NCI-H1930 (cell line): ENCODE results near the gene OR1D5.
"Not testable (repeated sequence)": the region's sequence is repeated elsewhere in the genome, so short reads cannot be mapped to it uniquely, and the experiment has no call there.

ENCODE experiments used
- DNase-seq, 2 experiments: peaks; one replicate each; lab custom pipeline; 2025; lab: John Stamatoyannopoulos, UW

OR1D5 gene

DNA sequence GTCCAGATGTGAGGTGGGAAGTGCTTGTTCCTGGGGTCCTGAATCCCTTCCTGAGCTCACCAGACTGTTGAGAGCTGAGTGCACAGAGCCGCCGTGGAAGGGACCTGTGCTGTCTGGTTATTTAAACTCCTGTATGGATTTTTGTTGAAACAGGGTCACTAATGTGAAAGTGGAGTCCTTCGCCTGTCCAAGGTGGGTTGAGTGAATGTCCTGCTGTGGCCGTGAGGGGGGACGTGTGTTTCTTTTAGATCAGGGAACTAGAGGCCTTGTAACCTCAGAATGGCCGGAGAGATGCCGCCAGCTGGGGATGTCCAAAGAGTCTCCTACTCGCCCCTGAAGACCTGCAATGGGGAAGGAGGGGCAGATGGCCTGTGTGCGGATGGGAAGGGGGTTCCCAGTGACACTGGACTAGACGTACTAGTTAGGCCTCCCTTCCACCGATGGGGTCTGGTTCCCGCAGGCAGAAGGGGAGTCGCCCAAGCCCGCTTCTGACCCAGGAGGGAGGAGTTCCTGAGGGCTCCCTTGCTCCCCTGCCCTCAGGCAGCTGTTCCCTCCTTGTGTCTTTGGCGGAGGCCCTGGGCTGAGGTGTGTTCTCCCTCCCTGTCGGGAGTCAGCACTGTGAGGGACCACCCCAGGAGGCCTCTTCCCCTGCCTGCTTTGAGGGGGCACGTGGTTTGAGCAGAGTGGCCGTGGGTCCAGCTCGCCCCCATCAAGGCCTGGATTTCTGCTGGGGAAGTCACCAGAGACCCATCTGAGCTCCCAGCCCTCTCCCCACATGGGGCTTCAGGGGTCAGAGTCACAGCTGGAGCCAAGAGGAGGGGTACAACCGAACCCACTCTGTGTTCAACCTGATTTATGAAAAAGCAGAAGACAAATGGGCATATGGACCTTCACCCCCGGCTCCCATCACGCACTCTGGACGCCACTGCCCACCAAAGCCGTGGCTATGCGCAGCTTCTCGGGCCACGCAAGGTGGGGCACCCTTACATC, 30.9 kb downstream of the OR1D5 start:
- no peak for DNase-seq

DNA sequence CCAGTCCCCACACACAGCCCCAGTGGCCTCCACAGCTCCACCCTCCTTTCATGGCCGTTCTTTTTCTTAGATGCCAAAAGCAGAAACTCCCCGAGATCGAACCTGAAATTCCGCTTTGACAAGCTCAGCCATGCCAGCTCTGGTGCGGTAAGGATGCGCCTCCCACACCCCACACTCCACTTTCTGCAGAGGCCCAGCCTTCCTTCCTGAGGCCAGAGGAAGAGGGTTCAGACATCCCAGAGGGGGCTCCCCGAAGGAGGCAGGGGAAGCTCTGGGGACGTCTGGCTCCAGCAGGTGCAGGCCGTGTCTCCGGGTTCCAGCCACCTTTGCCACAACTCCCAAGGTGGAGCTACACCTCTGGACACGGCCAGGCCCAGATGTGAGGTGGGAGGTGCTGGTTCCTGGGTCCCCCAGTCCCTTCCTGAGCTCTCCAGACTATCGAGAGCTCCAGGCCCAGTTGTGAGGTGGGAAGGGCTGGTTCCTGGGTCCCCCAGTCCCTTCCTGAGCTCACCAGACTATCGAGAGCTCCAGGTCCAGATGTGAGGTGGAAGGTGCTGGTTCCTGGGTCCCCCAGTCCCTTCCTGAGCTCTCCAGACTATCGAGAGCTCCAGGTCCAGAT, 32.4 kb downstream of the OR1D5 start:
- DNase-seq: not testable (repeated sequence)

DNA sequence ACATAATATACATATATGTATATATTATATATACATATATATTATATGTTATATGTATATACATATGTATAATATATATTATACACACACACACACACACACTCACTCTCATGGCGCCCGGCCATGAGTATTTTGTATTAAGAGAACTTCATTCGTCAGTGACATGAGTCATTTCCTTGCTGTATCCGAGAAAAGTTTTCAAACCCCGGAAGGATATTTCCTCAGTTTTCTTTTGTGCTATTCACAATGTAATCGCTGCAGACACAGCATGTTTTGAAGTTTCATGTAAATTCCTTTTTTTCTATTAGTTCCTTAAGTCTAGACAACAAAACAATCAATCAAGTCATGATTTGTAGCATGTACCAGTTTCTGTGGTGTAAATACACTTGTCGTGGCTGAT, 33.3 kb downstream of the OR1D5 start:
- DNase-seq: no peak

DNA sequence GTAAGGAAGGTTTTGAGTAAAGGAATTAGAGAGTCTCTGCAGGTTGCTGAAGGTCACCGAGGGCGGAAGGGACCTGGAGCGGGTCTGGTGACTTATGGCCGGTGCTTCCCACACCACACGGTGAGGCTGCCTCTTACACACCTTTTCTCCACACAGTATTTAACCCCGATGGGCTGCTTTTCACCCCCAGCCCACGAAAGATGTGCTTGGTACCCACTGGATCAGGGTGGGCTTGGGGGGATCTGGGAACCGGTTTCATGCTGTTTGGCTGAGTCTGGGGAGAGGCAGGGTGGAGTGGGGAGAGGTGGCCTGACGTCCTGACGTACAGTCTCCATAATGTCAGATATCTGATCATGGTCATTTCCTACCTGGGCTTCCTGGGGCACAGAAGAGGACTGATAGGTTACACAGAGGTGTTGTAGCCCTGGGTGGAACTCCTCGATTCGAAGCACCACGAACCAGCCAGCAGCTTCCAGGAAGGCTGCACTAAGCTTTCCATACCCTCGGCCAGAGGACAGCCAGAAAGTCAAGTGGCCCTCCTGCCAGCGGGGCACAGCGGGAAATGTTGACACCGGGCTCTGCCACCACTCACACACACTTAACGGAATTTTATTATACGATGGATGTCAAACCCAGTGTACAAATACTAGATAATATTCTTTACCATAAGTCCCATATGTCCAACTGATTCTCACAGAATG, 34.0 kb downstream of the OR1D5 start:
- no peak for DNase-seq

DNA sequence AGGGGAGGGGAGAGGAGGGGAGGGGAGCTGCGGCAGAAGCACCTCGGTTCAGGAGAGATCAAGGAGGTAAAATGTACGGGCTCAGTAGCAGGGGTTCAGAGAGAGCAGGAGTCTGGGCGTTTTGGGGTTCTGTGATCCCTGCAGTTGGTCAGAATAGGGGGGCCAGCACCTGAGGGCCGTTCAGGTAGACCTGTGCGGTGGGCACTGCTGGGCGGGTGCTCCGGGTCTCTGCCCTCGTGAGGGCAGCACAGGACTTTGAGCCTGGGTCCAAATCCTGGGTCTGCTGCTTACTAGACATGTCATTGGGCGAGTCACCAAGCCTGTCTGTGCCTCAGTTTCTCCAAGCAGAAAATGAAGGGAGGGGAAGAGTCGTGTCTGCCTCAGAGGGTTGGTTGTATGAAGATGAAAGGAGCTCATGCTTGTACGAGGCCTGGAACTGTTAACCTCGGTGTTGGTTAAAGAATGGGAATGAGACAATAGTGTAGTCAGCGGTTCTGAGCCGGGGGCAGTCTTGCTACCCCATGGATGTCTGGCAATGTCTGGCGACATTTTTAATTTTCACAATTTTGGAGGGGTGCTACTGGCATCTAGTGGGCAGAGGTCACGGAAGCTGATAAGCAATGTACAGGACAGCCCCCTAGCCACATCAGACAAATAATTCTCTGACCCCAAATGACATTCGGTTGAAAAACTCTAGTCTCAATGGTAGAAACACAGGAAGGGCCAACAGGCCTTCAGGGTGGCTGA, 35.4 kb downstream of the OR1D5 start:
- no peak for DNase-seq

DNA sequence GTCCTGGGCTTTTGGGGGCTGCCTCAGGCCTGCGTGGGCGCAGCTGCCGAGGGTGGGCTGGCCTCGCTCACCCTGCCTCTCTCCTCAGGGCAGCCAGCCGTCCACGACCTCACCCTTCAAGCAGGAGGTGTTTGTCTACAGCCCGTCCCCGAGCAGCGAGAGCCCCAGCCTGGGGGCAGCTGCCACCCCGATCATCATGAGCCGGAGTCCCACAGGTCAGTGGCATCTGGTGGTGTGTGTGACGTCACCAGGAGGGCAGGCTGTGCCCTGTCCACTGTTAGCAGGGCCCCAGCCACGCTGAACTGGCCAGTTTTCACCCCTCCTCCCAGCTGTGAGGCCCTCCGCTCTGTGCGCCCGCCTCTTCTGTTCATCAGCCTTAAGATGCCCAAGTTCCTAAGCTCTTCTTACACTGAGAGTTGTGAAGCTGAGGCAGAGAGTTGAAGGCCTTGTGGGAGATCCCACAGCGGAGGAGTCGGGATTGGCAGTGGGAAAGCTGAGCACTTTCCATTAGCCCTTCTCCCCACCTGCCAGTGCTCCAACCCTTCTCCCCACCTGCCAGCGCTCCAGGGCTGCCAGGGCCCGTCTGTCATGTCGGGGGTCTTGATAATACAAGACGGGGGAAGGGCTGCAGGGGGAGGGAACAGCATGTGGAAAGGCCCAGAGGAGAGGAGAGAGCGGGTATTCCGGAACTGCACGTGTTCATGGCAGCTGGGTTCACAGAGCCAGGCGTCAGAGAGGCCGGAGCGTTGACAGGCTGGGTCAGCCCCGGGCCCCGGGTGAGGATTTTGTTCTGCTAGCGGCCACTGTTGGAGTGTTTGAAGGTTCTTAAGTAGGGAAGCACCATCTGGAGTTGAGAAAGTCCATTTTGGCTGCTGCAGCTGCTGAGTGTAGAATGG, 36.3 kb downstream of the OR1D5 start:
- DNase-seq: no peak

DNA sequence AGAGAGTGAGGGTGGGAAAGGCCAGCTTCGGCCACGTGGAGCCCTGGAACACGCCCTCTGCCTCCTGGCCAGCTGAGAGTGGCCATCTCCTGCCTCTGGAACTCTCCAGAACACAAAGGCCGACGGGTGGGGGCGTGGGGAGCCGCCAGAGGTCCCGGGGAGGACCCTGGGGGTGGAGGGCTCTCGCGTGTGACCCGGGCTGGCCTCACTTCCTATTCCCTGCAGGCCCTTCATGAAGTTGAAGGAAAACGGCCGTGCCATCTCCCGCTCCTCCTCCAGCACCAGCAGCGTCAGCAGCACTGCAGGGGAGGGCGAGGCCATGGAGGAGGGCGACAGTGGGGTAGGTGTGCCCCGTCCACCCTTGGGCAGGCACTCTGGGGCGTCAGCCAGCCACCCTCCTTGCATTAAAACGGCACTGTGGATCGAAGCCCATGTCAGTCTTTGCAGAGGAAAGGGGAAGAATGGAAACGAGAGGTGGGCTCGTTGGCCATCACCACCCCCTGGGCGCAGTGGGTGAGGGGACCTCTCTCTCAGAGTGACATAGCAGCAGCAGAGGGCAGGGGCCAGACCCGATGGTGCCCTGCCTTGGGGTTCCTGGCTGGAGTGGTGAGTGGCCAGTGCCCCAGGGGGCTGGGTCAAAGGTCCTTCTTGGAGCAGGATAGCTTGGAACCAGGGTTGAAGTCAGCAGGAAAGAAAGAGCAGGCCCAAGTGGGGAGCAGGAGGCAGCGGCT, 37.1 kb downstream of the OR1D5 start:
- DNase-seq: no peak

DNA sequence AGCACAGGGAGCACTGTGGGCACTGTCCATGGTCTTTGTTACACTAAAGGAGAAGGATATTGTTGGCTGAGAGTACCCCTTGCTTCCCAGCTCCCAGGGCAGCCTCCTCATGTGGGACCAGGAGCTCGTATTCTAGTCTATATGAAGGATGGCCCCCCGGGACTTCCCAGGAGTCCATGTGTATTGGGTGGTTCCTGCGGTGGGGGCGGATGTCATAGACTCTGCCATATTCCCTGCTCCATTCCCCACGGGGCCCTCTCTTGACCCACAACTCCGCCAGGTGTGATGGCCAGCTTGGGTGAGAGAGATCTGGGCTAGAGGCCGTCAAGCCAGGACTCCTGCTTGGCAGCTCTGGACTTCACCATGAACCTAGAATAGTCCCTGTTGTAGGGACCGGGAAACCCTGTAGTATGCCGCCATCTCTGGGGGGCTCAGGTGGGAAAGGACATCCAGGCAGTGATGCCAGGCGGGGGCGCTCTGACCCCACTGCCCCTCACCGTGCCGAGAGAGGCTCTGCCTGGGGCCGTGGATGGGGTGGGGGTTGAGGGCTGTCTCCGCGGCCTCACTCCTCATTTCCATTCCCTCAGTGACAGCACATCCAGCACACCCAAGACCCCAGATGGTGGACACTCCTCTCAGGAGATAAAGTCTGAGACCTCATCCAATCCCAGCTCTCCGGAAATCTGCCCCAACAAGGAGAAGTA, 37.8 kb downstream of the OR1D5 start:
- no peak for DNase-seq

DNA sequence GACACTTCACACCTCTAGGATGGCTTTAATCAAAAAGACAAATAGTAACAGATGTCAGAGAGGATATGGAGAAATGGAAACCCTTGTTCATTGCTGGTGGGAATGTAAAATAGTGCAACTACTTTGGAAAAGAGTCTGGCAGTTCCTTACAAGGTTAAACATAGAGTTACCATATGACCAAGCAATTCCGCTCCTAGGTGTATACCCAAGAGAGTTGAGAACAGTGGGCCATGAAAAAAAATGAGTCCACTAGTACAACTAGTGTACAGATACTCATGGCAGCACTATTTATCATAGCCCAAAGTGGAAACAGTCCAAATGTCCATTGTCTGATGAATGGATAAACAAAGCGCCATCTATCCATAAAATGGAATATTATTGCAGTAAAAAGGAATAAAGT, 39.1 kb downstream of the OR1D5 start:
- DNase-seq: no peak

DNA sequence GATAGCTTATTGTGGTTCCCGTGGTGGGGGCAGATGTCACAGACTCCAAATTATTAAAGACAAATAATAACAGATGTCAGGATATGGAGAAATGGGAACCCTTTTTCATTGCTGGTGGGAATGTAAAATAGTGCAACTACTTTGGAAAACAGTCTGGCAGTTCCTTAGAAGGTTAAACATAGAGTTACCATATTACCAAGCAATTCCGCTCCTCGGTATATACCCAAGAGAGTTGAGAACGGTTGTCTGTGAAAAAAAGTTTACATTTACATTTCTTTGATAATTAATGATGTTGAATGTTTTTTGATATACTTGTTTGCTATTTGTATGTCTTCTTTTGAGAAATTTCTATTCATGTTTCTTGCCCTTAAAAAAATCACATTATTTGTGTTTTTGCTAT, 41.2 kb downstream of the OR1D5 start:
- no peak for DNase-seq

DNA sequence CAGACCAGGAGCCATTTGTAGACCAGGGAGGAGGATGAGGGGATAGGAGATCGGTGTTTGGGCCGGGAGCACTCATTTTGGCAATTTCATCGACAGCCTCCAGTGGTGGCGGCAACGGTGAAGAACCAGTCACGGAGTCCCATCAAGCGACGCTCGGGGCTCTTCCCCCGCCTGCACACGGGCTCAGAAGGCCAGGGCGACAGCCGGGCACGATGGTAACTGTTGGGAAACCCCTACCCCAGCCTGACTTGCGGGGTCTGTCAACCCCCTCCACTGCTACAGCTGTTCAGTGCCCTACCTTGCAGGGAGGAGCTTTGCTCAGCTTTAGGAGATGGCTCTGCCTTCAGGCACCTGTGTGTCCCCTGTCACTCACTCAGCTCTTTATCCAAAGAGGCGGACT, 43.0 kb downstream of the OR1D5 start:
- no peak for DNase-seq

DNA sequence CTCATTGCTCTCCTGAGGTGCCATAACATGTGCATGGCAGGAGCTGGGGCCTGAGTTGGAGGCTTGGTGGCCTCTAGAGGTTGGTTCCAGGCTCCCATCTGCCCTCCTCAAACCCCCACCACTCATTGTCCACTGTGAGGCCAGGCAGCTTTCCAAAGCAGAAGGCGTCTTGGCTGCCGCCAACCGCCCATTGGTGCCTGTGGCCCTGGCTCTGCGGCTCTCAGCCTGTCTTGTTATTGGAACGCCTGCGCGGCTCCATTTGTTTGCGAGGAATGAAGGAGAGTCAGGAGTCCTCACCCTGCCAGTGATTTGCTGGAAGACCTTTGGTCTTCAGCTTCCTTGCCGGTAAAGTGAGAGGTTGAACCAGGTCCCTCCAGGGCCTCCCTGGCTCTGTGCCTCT, 43.6 kb downstream of the OR1D5 start:
- no peak for DNase-seq

DNA sequence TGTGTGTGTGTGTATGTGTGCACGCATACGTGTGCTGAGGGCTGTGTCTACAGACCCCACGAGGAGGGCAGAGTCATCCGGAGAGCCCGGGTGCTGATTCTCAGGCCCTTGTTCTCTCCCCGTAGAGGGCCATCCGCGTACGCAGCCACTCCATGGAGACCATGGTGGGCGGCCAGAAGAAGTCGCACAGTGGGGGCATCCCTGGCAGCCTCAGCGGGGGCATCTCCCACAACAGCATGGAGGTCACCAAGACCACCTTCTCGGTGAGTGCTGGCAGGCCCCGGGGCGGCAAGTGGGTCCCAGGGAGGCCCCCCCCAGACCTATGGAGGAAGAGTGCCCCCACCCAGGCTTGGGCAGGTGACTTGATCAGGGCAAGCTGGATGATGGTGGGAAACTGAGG, 45.5 kb downstream of the OR1D5 start:
- DNase-seq: no peak

DNA sequence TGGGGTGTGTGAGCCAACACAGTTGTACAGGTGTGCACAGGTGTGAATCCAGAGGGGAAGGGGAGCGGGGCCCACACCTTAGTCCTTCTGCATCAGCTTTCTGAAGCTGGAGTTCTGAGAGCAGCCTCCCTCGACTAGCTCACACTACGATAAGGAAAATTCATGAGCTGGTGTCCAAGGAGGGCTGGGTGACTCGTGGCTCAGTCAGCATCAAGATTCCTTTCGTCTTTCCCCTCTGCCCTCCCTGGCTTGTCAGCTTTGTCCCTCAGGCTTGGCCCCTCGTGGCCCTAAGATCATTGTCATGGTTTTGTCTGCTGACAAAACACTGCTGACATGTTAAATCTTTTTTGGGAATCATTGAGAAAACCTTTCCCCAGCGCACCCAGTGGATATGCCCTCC, 47.5 kb downstream of the OR1D5 start:
- DNase-seq: no peak

DNA sequence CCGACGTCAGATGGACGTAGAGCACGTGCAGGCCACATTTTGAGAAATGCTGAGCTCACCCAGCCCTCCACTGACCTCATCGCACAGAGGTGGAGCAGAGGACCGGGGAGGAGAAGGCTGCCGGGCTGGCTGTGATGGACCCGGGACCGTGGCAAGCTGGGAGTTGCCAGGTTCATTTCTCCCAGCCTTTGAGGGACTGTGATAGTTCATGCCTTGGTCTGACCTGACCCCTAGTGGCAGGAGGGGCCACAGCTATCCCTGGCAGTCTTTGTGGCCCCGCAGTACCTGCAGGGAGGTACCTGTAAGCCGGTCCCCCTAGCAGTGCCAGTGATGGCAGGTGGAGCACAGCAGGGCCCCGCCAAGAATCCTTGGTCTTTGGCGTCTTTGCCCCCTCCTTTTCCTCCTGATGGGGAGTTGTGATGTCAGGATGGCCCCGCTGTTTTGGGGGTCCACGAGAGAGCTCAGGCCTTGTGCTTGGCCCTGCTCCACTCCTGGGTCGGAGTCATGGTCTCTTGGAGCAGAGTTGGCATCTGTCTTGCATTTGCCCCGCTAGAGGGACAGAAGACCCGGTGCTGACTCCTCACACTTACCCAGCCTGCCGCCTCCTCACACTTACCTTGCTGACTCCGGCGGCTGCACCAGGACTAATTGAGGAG, 50.4 kb downstream of the OR1D5 start:
- DNase-seq: peak; percentile 14
